T-helper 17 cell (primary cell): ENCODE results near the gene SULT2B1. TPM values are rescaled to one million over a fixed set of nuclear protein-coding genes. Genes with fewer than 3 reads are reported as not detected.

Source experiments
- ATAC-seq: fragments of 150-1000 bp; cut with Tn5 transposase; 2 replicates; pipeline ENCODE4 v1.10.0; 2021; ENCODE audit warnings: mild to moderate bottlenecking, moderate library complexity
- DNase-seq, 3 donors: peaks; one replicate each; pipeline versions ENCODE4 v3.0.0 to v3.0.0-alpha.2; 2020 to 2021
- H3K9me3 ChIP-seq: one replicate; pipeline ENCODE4 v1.7.0; 2013; ENCODE audit warnings: low read length, mild to moderate bottlenecking; ENCODE audit not compliant: control insufficient read depth, poor library complexity, severe bottlenecking
- H3K27ac Mint-ChIP-seq: one replicate; pipeline ENCODE4 v1.8.0; 2022; ENCODE audit warnings: mild to moderate bottlenecking, moderate library complexity, mixed read lengths
- H3K27me3 Mint-ChIP-seq: one replicate; pipeline ENCODE4 v1.8.0; 2022; ENCODE audit warnings: mixed read lengths
- H3K36me3 Mint-ChIP-seq: one replicate; pipeline ENCODE4 v1.8.0; 2022; ENCODE audit warnings: low read depth, mixed read lengths
- H3K4me1 Mint-ChIP-seq: one replicate; pipeline ENCODE4 v1.8.0; 2022; ENCODE audit warnings: mild to moderate bottlenecking, mixed read lengths
- H3K4me3 Mint-ChIP-seq: one replicate; pipeline ENCODE4 v1.8.0; 2022; ENCODE audit warnings: mild to moderate bottlenecking, moderate library complexity, mixed read lengths
- total RNA-seq, 4 donors: library from RNA in 2 of 4; stranded (reverse) in 2 of 4; gene quantifications; one replicate each; pipeline ENCODE4 v1.2.3 and lab custom pipeline; 2022 to 2026

SULT2B1 gene
- total RNA-seq, 2 donors from 2014 or later, result not detected

DNA sequence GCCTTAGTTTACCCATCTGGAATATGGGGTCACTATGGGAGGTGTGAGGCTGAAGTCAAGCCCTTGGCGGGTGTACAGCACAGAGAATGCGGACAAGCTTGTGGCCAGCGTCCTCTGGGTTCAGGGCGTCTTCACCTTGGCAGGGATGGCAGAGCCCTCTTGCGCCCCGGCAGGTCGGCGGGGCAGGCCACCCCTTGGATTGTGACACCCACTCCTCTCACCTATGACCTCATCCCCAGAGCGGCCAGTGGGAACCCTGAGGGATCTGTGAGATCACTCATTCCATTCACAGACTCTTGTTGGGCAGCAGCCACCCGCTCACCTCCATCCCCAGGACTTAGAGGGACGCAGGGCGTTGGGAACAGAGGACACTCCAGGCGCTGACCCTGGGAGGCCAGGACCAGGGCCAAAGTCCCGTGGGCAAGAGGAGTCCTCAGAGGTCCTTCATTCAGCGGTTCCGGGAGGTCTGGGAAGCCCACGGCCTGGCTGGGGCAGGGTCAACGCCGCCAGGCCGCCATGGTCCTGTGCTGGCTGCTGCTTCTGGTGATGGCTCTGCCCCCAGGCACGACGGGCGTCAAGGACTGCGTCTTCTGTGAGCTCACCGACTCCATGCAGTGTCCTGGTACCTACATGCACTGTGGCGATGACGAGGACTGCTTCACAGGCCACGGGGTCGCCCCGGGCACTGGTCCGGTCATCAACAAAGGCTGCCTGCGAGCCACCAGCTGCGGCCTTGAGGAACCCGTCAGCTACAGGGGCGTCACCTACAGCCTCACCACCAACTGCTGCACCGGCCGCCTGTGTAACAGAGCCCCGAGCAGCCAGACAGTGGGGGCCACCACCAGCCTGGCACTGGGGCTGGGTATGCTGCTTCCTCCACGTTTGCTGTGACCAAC lies 54.7 kb downstream of the SULT2B1 start, which contains the start of gene SPACA4:
SPACA4 (plus strand) TSS at position 280 of the 896 bp plus-strand sequence; CDS start at position 517, 237 bp downstream.
- Mint-ChIP-seq H3K36me3 (no peaks in the 10 kb centered on the region), H3K27ac (no peak within 1 kb of the TSS)
- ATAC-seq, result no peak

GRCh38 chr19:48607359-48607755 lies 55.4 kb downstream of the SULT2B1 start:
- no peak for ATAC-seq
- no peaks in the 10 kb centered on the region for H3K9me3 ChIP-seq
- no peak for DNase-seq
- Mint-ChIP-seq H3K36me3 (no peaks in the 10 kb centered on the region), H3K27me3 (no peaks in the 10 kb centered on the region), H3K4me1 (peaks cover 4% of the 10 kb centered on the region), H3K4me3 (no peak overlapping the region), H3K27ac (no peak overlapping the region)

More for the DNA sequence above, 54.7 kb downstream of the SULT2B1 start, which contains the start of gene SPACA4:
- Mint-ChIP-seq H3K4me1 (peaks cover 4% of the 10 kb centered on the region), H3K4me3 (no peak within 1 kb of the TSS), H3K27me3 (no peaks in the 10 kb centered on the region)
- H3K9me3 ChIP-seq, result no peaks in the 10 kb centered on the region
- no peak for DNase-seq

- no peaks in the 10 kb centered on the region for H3K36me3 Mint-ChIP-seq
- DNase-seq (peak in 2 of 3 donors; percentile 33 to 44), ATAC-seq (peak; percentile 92)
- peaks cover 4% of the 10 kb centered on the region for H3K4me1 Mint-ChIP-seq
- no peak overlapping the region for H3K27ac Mint-ChIP-seq
- H3K4me3 Mint-ChIP-seq, result peak overlapping the region; percentile 41
- H3K27me3 Mint-ChIP-seq, result no peaks in the 10 kb centered on the region
- H3K9me3 ChIP-seq, result no peaks in the 10 kb centered on the region
Observed at GRCh38 chr19:48608798-48609263, 56.9 kb downstream of the SULT2B1 start.

DNA sequence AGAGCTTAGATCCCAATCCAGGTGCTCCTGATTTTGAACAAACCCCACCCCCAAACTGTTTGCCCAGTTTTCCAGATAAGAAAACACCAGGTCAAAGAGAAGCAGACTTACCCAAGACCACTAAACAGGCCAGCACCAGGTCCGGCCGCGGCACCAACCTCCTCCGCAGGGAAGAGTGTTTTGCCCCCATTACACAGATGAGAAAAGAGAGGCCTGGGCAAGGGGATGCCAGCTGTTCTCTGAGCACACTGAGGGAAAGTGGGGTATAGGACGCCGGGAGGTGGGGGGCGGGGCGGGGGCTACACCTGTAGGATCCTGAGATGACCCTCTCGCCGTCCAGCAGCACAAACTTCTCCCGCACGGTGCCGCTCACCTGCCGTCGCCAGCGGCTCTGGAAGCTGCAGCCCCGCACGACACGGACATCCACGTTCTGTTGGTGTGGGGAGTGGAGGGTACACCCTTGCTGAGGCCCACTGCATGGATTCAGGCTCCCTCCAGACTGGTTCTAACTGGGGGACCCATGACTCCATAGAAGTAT lies 57.7 kb downstream of the SULT2B1 start:
- no peak overlapping the region for H3K4me3 Mint-ChIP-seq
- no peaks in the 10 kb centered on the region for H3K9me3 ChIP-seq
- H3K27me3 Mint-ChIP-seq, result no peaks in the 10 kb centered on the region
- H3K27ac Mint-ChIP-seq, result no peak overlapping the region
- DNase-seq, result no peak
- no peak for ATAC-seq
- no peaks in the 10 kb centered on the region for H3K36me3 Mint-ChIP-seq
- peaks cover 7% of the 10 kb centered on the region for H3K4me1 Mint-ChIP-seq

GRCh38 chr19:48611872-48612271 lies 59.9 kb downstream of the SULT2B1 start:
- peaks cover 3% of the 10 kb centered on the region for H3K36me3 Mint-ChIP-seq
- ATAC-seq (no peak), DNase-seq (no peak)
- H3K27me3 Mint-ChIP-seq, result no peaks in the 10 kb centered on the region
- peaks cover 16% of the 10 kb centered on the region for H3K4me1 Mint-ChIP-seq
- no peak overlapping the region for H3K27ac Mint-ChIP-seq
- H3K9me3 ChIP-seq, result no peaks in the 10 kb centered on the region
- H3K4me3 Mint-ChIP-seq, result no peak overlapping the region

GRCh38 chr19:48613024-48613851 lies 61.3 kb downstream of the SULT2B1 start:
- Mint-ChIP-seq H3K27ac (peak overlapping the region; percentile 54), H3K4me3 (peak overlapping the region; percentile 31), H3K36me3 (peaks cover 3% of the 10 kb centered on the region), H3K4me1 (peaks cover 22% of the 10 kb centered on the region), H3K27me3 (no peaks in the 10 kb centered on the region)
- no peak for DNase-seq
- ATAC-seq, result no peak
- H3K9me3 ChIP-seq, result no peaks in the 10 kb centered on the region

DNA sequence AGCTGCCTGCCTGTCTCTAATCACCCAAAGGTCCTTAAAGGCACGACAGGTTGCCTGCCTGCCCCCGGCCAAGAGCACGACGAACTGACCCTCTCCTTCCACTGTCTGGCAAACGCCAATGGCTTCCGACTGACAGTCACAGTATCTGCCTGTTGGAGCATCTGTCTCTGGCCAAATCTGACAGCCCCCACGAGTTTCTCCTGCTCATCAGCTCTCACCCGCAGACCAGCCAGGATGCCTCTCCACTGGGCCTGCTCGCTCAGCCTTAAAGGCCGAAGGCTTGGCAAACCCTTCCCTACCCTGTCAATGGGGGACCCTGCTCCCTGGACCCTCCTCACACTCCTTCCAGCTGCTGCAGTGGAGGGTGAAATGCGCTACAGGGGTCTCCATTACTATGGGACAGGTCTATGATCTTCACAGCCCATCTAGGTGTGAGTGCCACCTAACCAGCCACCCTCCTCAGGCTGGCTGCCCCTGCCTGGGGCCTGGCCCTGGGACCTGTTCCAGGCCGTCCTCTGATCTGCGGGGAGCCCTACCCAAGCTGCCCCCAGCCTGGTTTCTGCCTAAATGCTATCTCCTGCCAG lies 62.0 kb downstream of the SULT2B1 start:
- H3K36me3 Mint-ChIP-seq, result peaks cover 3% of the 10 kb centered on the region
- H3K27ac Mint-ChIP-seq, result peak overlapping the region; percentile 54
- no peaks in the 10 kb centered on the region for H3K27me3 Mint-ChIP-seq
- DNase-seq (no peak), ATAC-seq (no peak)
- no peaks in the 10 kb centered on the region for H3K9me3 ChIP-seq
- peak overlapping the region; percentile 36 for H3K4me3 Mint-ChIP-seq
- H3K4me1 Mint-ChIP-seq, result peaks cover 21% of the 10 kb centered on the region

DNA sequence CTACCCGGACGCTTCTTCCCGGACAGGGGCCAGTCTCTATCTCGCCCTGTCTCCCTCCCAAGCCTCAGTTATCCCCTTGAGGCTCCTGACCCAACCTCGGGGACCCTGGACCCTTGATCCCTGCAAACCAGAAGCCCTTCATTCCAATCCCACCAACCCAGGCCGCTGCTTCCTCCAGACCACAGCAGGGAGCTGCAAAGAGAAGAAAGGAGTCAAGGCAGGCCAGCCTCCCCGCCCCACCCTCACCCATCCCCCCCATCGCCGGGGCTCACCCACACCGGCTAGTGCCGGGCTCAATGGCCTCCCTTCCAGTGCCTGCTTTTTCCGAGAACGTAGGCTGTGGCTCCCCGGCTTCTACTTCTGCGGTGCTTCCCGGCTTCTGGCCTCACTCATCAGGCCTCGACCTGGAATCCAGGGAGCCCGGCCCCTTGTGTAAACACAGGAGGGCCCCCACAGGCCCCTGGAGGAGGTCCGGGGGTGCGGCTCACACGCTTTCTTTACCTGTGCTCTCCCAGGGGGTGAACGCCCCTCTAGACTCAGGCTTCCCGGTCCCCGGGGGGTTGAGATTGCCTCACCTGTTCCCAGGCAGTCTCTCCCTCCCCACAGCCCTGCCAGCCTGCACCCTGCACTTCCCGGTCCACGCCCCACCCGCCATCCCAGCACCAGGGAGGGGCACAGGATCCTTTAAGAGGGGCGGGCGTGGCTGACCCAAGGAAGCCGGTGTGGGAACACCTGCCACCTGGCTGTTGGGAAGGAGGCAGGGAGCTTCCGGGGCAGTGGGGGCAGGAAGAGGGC lies 62.7 kb downstream of the SULT2B1 start, which contains the start of gene FAM83E:
FAM83E (minus strand) TSS at position 641 of the 795 bp plus-strand sequence. CDS start 1,704 bp downstream, outside the sequence.
- Mint-ChIP-seq H3K27me3 (no peaks in the 10 kb centered on the region), H3K4me1 (peaks cover 24% of the 10 kb centered on the region), H3K27ac (peak within 1 kb of the TSS; percentile 66), H3K4me3 (peak within 1 kb of the TSS; percentile 96), H3K36me3 (peaks cover 3% of the 10 kb centered on the region)
- DNase-seq (no peak), ATAC-seq (no peak)
- no peaks in the 10 kb centered on the region for H3K9me3 ChIP-seq

DNA sequence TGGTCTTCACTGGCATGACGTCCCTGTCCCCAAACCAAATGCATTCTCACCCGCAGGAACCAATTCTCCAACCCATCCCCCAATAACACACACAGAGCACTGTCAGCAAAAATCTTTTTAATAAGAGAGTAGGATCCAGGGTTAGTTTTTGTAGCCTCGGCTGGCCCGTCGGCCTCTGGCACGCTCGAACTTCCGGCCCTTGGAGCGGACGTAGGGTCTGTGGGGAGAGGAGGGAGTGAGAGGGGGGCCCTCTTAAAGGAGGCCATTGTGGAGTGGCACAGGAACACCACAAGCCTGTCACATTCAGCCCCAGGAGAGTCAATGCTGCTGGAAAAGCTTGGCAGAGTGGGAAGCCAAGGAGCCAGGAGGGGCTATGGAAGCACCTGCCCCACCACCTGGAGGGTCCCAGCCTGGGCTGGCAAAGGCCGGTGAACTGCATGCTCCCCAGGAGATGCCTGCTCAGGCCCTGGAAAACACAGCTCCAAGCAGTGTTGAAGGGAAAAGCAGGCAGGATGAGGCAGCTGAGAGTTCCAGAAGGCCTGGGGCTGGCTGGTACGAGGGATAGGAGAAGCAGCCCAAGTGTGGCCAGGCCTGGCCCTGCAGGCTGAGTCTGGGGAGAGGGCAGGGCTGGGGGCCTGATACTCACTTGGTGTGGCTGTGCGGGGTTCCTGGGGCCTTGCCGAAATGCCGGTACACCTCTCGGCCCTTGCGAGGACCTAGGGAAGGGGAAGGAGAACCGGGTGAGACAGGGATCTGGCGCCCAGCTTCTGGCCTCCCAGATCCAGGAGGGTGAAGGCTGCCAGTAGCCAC lies 63.5 kb downstream of the SULT2B1 start:
- Mint-ChIP-seq H3K4me3 (peak overlapping the region; percentile 96), H3K27ac (peak overlapping the region; percentile 66), H3K36me3 (peaks cover 3% of the 10 kb centered on the region), H3K4me1 (peaks cover 26% of the 10 kb centered on the region), H3K27me3 (no peaks in the 10 kb centered on the region)
- DNase-seq (no peak), ATAC-seq (no peak)
- H3K9me3 ChIP-seq, result no peaks in the 10 kb centered on the region

DNA sequence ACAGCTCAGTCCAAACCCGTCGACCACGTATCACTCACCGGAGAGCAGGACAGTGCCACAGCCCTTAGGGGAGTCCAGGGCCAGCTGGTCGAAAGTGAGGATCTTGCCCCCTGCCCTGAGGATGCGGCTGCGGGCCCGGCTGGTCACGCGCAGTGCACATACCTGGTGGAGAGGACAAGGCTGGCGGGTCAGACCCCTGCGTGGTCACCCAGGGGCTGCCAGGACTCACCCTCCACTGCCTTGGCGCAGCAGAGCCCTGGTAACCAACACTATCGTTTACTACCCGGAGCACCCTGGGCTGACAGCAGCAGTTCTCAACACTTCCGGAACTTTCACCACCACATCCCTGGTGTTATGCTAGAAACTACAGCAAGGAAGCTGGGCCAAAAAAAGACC lies 64.1 kb downstream of the SULT2B1 start:
- no peaks in the 10 kb centered on the region for H3K9me3 ChIP-seq
- DNase-seq (no peak), ATAC-seq (no peak)
- Mint-ChIP-seq H3K36me3 (peaks cover 3% of the 10 kb centered on the region), H3K4me1 (peaks cover 26% of the 10 kb centered on the region), H3K4me3 (peak overlapping the region; percentile 96), H3K27ac (peak overlapping the region; percentile 98), H3K27me3 (no peaks in the 10 kb centered on the region)

DNA sequence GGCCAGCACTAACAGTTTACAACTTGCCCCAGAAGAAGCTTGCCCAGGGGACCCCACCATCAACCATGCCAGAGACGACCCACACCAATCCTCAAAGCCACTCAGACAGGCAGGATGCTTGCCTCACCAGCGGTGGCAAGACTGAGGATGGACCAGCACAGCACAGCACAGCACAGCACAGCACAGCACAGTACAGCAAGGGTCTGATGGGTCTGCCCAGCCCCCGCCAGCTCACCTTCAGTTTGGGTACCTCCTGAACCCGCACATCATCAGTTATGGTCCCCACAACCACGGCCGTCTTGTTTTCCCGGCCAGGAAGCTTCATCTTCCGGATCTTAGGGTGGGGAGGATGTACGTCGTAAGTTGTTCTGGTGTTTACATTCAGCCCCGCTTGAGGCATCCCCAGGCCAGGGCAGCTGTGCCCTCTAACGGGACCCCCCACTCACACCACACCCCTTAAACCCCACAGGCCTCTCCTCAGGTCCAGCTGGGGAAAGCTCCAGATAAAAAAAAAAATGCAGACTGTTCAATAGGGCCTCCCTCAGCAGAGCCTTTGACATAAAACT lies 64.6 kb downstream of the SULT2B1 start:
- H3K27ac Mint-ChIP-seq, result peak overlapping the region; percentile 98
- H3K36me3 Mint-ChIP-seq, result peaks cover 3% of the 10 kb centered on the region
- no peak for DNase-seq

More for the DNA sequence above, 64.6 kb downstream of the SULT2B1 start:
- Mint-ChIP-seq H3K27me3 (no peaks in the 10 kb centered on the region), H3K4me3 (peak overlapping the region; percentile 96), H3K4me1 (peaks cover 26% of the 10 kb centered on the region)
- no peaks in the 10 kb centered on the region for H3K9me3 ChIP-seq
- ATAC-seq, result no peak
